Osteocyte (in vitro differentiated cells): ENCODE measurements around the gene CYTH4. TPM values are rescaled to one million over a fixed set of nuclear protein-coding genes. Genes with fewer than 3 reads are reported as not detected.

Experiments used
- DNase-seq: peaks from one replicate; pipeline ENCODE4 v3.0.0; 2021; ENCODE audit warnings: mixed read lengths; ENCODE audit not compliant: unreplicated experiment; ENCODE audit errors: extremely low spot score
- H3K27ac Mint-ChIP-seq: one replicate; pipeline ENCODE4 v1.8.0; 2021; ENCODE audit warnings: mild to moderate bottlenecking, mixed read lengths; ENCODE audit not compliant: unreplicated experiment
- H3K27me3 Mint-ChIP-seq: one replicate; pipeline ENCODE4 v1.8.0; 2021; ENCODE audit warnings: mixed read lengths; ENCODE audit not compliant: unreplicated experiment
- H3K36me3 Mint-ChIP-seq: one replicate; pipeline ENCODE4 v1.8.0; 2021; ENCODE audit warnings: mixed read lengths; ENCODE audit not compliant: unreplicated experiment
- H3K4me1 Mint-ChIP-seq: one replicate; pipeline ENCODE4 v1.8.0; 2021; ENCODE audit warnings: mixed read lengths; ENCODE audit not compliant: unreplicated experiment
- H3K4me3 Mint-ChIP-seq: one replicate; pipeline ENCODE4 v1.8.0; 2021; ENCODE audit warnings: mild to moderate bottlenecking, moderate library complexity, mixed read lengths; ENCODE audit not compliant: unreplicated experiment
- H3K9me3 Mint-ChIP-seq: one replicate; pipeline ENCODE4 v1.8.0; 2021; ENCODE audit warnings: mixed read lengths; ENCODE audit not compliant: unreplicated experiment
- total RNA-seq: library from RNA; stranded (reverse); gene quantifications from 2 replicates; pipeline ENCODE4 v1.2.1, GENCODE V29; 2021
- TF ChIP-seq, protein P1 (sequence below): fragments of 200-600 bp; sonication (generic); IDR thresholded peaks from 2 replicates; pipeline ENCODE4 v1.5.0; 2021; ENCODE audit warnings: antibody characterized with exemption, mild to moderate bottlenecking, moderate library complexity

The CYTH4 gene
- total RNA-seq, 1 donor from 2014 or later: not detected

GRCh38 chr22:37262346-37262745 is 20.0 kb upstream of the CYTH4 start:
- peaks cover 16% of the 10 kb centered on the region for H3K27me3 Mint-ChIP-seq
- no peak overlapping the region for H3K4me3 Mint-ChIP-seq
- TF ChIP-seq, protein P1, sequence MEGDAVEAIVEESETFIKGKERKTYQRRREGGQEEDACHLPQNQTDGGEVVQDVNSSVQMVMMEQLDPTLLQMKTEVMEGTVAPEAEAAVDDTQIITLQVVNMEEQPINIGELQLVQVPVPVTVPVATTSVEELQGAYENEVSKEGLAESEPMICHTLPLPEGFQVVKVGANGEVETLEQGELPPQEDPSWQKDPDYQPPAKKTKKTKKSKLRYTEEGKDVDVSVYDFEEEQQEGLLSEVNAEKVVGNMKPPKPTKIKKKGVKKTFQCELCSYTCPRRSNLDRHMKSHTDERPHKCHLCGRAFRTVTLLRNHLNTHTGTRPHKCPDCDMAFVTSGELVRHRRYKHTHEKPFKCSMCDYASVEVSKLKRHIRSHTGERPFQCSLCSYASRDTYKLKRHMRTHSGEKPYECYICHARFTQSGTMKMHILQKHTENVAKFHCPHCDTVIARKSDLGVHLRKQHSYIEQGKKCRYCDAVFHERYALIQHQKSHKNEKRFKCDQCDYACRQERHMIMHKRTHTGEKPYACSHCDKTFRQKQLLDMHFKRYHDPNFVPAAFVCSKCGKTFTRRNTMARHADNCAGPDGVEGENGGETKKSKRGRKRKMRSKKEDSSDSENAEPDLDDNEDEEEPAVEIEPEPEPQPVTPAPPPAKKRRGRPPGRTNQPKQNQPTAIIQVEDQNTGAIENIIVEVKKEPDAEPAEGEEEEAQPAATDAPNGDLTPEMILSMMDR: no peak
- H3K4me1 Mint-ChIP-seq: peaks cover 17% of the 10 kb centered on the region
- no peaks in the 10 kb centered on the region for H3K36me3 Mint-ChIP-seq
- H3K27ac Mint-ChIP-seq: no peak overlapping the region
- DNase-seq: no peak
- H3K9me3 Mint-ChIP-seq: peaks cover 5% of the 10 kb centered on the region

DNA sequence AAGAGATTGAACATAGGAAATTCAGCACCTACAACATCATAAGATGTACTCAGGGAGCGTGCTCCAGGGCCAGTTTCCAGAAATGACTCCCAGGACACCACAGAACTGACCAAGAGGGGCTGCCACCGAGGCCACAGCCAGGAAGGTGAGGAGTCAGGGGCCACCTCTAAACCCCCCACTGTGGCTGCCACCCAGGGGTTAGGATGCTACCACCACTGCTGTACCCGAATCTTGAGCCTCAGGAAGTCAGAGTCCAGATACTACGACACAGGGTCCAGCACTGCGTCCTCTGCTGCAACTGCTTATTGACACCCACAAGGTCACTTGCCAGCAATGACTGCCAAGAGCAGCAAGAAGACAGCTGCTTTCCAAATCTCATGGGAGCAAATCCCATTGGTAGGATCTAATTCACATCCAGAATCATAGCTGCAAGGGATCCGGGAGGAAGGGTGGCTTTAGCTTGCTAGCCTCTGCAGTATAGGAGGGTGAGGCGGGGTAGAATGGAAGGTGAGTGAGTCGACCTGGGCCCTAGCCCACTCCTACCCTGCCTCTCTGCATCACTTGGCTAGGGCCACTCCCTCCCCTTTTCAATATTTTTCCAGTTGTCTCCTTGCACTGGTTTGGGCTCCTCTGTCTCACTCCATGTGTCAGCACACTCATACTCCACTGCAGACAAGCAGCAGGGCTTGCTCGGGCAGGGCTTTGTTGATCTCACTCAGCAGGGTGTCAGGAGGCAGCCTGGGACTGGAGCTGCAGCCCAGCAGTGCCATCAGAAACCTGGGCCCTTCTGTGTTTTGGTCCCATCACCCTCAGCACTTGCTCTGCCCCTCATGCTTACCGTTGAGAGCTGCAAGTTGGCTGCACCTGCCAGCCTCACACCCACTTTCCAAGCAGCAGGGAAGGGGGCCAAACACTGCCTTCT is 18.1 kb upstream of the CYTH4 start:
- H3K27me3 Mint-ChIP-seq: peaks cover 12% of the 10 kb centered on the region
- H3K4me1 Mint-ChIP-seq: peaks cover 17% of the 10 kb centered on the region
- TF ChIP-seq, protein P1: no peak
- peaks cover 5% of the 10 kb centered on the region for H3K9me3 Mint-ChIP-seq
- H3K27ac Mint-ChIP-seq: no peak overlapping the region
- DNase-seq: no peak
- no peaks in the 10 kb centered on the region for H3K36me3 Mint-ChIP-seq
- H3K4me3 Mint-ChIP-seq: no peak overlapping the region

DNA sequence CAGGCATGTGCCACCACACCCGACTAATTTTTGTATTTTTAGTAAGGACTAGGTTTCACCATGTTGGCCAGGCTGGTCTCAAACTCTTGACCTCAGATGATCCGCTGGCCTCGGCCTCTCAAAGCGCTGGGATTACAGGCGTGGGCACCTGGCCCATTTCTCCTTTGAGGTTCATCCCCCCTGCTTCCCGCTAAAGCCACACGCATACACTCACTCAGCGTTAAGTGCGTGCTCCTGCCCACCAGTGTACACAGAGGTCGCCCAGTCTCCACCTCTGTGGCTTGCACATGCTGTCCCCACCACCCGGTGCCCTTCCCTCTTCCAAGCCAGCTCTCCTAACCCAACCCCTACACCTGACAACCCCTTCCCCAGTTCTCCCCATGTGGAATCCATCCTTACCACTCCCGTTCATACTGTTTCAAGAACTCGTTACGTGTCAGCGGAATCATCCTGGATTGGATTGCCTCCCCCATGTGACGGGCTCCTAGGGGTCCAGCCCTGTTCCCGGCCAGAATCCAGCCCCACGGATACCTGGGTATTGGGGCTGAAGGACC is 15.7 kb upstream of the CYTH4 start:
- peak overlapping the region; percentile 67 for H3K4me3 Mint-ChIP-seq
- peaks cover 14% of the 10 kb centered on the region for H3K27me3 Mint-ChIP-seq
- H3K4me1 Mint-ChIP-seq: peaks cover 10% of the 10 kb centered on the region
- DNase-seq: no peak
- TF ChIP-seq, protein P1: no peak
- no peaks in the 10 kb centered on the region for H3K36me3 Mint-ChIP-seq
- H3K9me3 Mint-ChIP-seq: peaks cover 5% of the 10 kb centered on the region
- H3K27ac Mint-ChIP-seq: no peak overlapping the region

DNA sequence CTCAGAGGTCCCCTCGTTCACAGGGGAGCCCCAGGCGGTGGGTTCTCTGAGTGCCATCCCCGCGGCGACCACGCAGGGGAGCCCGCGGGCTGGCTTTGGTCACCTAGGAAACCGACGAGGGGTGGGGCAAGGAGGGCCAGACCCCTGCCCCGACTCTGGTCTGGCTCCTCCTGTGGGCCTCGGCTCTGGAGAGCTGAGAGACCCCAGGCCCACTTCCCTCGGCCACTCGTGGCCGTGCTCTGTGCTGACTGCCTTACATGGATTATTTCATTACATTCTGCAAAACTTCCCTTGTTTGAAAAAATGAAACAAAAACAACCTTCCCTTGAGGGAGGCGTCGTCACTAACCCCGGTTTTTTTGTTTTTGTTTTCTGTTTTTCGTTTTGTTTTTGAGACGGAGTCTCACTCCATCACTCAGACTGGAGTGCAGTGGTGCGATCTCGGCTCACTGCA is 15.1 kb upstream of the CYTH4 start:
- peaks cover 9% of the 10 kb centered on the region for H3K27me3 Mint-ChIP-seq
- H3K27ac Mint-ChIP-seq: peak overlapping the region; percentile 79
- no peak for DNase-seq
- H3K4me1 Mint-ChIP-seq: peaks cover 10% of the 10 kb centered on the region
- peak overlapping the region; percentile 67 for H3K4me3 Mint-ChIP-seq
- TF ChIP-seq, protein P1: peak; percentile 87
- H3K36me3 Mint-ChIP-seq: no peaks in the 10 kb centered on the region
- H3K9me3 Mint-ChIP-seq: peaks cover 5% of the 10 kb centered on the region
